Endothelial cell of umbilical vein (primary cell): ENCODE results near the gene NDUFS5. TPM values are rescaled to one million over a fixed set of nuclear protein-coding genes. Genes with fewer than 3 reads are reported as not detected.

Experiments
- BruUV-seq: library from RNA; stranded (reverse); fragments of 400-500 nt; replicated peaks from 2 replicates; lab custom pipeline; 2021; lab: Mats Ljungman, UMichigan
- CTCF ChIA-PET: fragments of 300-600, 350-600 bp; sonication (Branson Sonifier 250); formaldehyde crosslinking; loops from one replicate; lab custom pipeline; 2021; ENCODE audit warnings: antibody characterized with exemption, inconsistent platforms; lab: Charles Lee
- POLR2A ChIA-PET: fragments of 300-600, 350-600 bp; sonication (Branson Sonifier 250); formaldehyde crosslinking; loops from one replicate; lab custom pipeline; 2021; ENCODE audit warnings: antibody characterized with exemption, inconsistent platforms; lab: Charles Lee
- DNase-seq: peaks from one replicate; pipeline ENCODE4 v3.0.0-alpha.2; 2011; ENCODE audit warnings: low read depth, low spot score
- FAIRE-seq: peaks from 2 replicates; lab custom pipeline; 2011; peaks lifted over from hg19 to GRCh38; lab: Jason Lieb, UNC
- H2AFZ ChIP-seq: 2 replicates; pipeline ENCODE4 v1.6.0; 2012; ENCODE audit warnings: low read depth, low read length, control low read depth, inconsistent platforms
- H3K27ac ChIP-seq: 2 replicates; pipeline ENCODE4 v1.5.1; 2011; ENCODE audit warnings: low read depth, mild to moderate bottlenecking, control low read depth, low read length, moderate library complexity; ENCODE audit not compliant: insufficient read depth
- H3K27me3 ChIP-seq, 2 experiments: 2 replicates each; pipeline versions ENCODE4 v1.6.0 to v1.6.1; 2011; ENCODE audit warnings: low read length in 2 of 2, mixed read lengths in 1 of 2; ENCODE audit not compliant: control insufficient read depth in 2 of 2, insufficient read depth in 2 of 2
- H3K36me3 ChIP-seq, 2 experiments: 2 replicates in 1 of 2; 3 replicates in 1 of 2; pipeline ENCODE4 v1.5.1; 2011; ENCODE audit warnings: low read length in 2 of 2, mild to moderate bottlenecking in 1 of 2, moderate library complexity in 1 of 2; ENCODE audit not compliant: control insufficient read depth in 2 of 2, insufficient read depth in 2 of 2; ENCODE audit errors: extremely low read depth in 1 of 2
- H3K4me1 ChIP-seq: 3 replicates; pipeline ENCODE4 v1.5.1; 2011; ENCODE audit warnings: mild to moderate bottlenecking, low read length; ENCODE audit not compliant: control insufficient read depth, insufficient read depth; ENCODE audit errors: extremely low read depth
- H3K4me2 ChIP-seq: 2 replicates; pipeline ENCODE4 v1.6.1; 2011; ENCODE audit warnings: low read length, control low read depth, mixed read lengths; ENCODE audit not compliant: insufficient read depth
- H3K4me3 ChIP-seq, 3 experiments: fragments of 200-600 bp in 1 of 3; sonication (generic), shearing (Covaris generic) in 1 of 3; replicated peaks in 1 of 3; 2 replicates each; pipeline ENCODE4 v1.5.1; 2011 to 2016; ENCODE audit warnings: control low read depth in 3 of 3, low read length in 3 of 3, mild to moderate bottlenecking in 2 of 3, inconsistent platforms in 1 of 3, low read depth in 1 of 3, moderate library complexity in 1 of 3; ENCODE audit not compliant: insufficient read depth in 1 of 3
- H3K79me2 ChIP-seq: 2 replicates; pipeline ENCODE4 v1.6.0; 2012; ENCODE audit warnings: low read length, inconsistent platforms; ENCODE audit not compliant: control insufficient read depth, insufficient read depth
- H3K9ac ChIP-seq: replicated peaks from 2 replicates; pipeline ENCODE3; 2011; ENCODE audit warnings: low read length, control low read depth; ENCODE audit not compliant: insufficient read depth; ENCODE audit errors: extremely low read depth
- H3K9me1 ChIP-seq: replicated peaks from 3 replicates; pipeline ENCODE4 v1.6.0; 2011; ENCODE audit warnings: mild to moderate bottlenecking, low read length; ENCODE audit not compliant: control insufficient read depth, insufficient read depth; ENCODE audit errors: extremely low read depth
- H3K9me3 ChIP-seq: replicated peaks from 2 replicates; pipeline ENCODE4 v1.5.1; 2012; ENCODE audit warnings: low read length, inconsistent platforms; ENCODE audit not compliant: control insufficient read depth, insufficient read depth
- H4K20me1 ChIP-seq: replicated peaks from 2 replicates; pipeline ENCODE3; 2011; ENCODE audit warnings: mild to moderate bottlenecking, low read length; ENCODE audit not compliant: control insufficient read depth, insufficient read depth; ENCODE audit errors: extremely low read depth
- EZH2 ChIP-seq: IDR thresholded peaks from 2 replicates; pipeline ENCODE4 v1.6.1; 2012; ENCODE audit warnings: borderline replicate concordance, low read depth, mild to moderate bottlenecking, moderate library complexity, low read length, inconsistent platforms; ENCODE audit not compliant: severe bottlenecking
- FOS ChIP-seq: IDR thresholded peaks from 2 replicates; pipeline ENCODE4 v1.6.1; 2011; ENCODE audit warnings: mild to moderate bottlenecking, low read length, moderate library complexity, borderline replicate concordance; ENCODE audit not compliant: insufficient read depth
- GATA2 ChIP-seq: IDR thresholded peaks from 2 replicates; pipeline ENCODE4 v1.7.0; 2011; ENCODE audit warnings: low read depth, mild to moderate bottlenecking, moderate library complexity, mixed read lengths, low read length; ENCODE audit not compliant: insufficient read length, insufficient read depth
- JUN ChIP-seq: IDR thresholded peaks from 2 replicates; pipeline ENCODE4 v1.6.1; 2011; ENCODE audit warnings: borderline replicate concordance, low read depth; ENCODE audit not compliant: insufficient read length, insufficient read depth
- MYC ChIP-seq: IDR thresholded peaks from one replicate; pipeline ENCODE4 v1.6.1; 2011; ENCODE audit warnings: mild to moderate bottlenecking, low read depth, low read length
- POLR2A ChIP-seq: IDR thresholded peaks from 2 replicates; pipeline ENCODE4 v1.6.1; 2012; ENCODE audit warnings: low read depth, mild to moderate bottlenecking, control low read depth, low read length
- POLR2AphosphoS5 ChIP-seq: IDR thresholded peaks from 2 replicates; pipeline ENCODE4 v1.6.1; 2012; ENCODE audit warnings: low read depth, mild to moderate bottlenecking, control low read depth, low read length, moderate library complexity; ENCODE audit not compliant: insufficient read depth
- dilution Hi-C: fragments of 300-500 bp; cut with MboI; formaldehyde crosslinking; loops from one replicate; pipeline ENCODE4 v1.15.0; 2019; ENCODE audit warnings: low sequenced_read_pairs; ENCODE audit not compliant: extremely low pct_ligation_motif_present
- intact Hi-C: fragments of 100-400 bp; cut with micrococcal nuclease; formaldehyde crosslinking; loops from one replicate; pipeline ENCODE4 v1.10.0; 2022
- polyA plus RNA-seq, 4 experiments: library from polyadenylated mRNA; depleted of rRNA in 3 of 4; stranded (reverse) in 3 of 4; unstranded in 1 of 4; fragments of >200 nt; gene quantifications; 2 replicates each; pipeline versions ENCODE4 v1.2.1 to v1.2.3, GENCODE V29; 2011 to 2012; ENCODE audit warnings: missing spikeins in 1 of 4
- total RNA-seq: library from RNA; stranded (reverse); gene quantifications from 2 replicates; pipeline ENCODE4 v1.2.3, GENCODE V29; 2021
- TF ChIP-seq, protein P1 (sequence below): IDR thresholded peaks from 2 replicates; pipeline ENCODE4 v1.6.1; 2011; ENCODE audit not compliant: insufficient read depth, insufficient read length
- TF ChIP-seq, protein P2 (sequence below), 2 donors: IDR thresholded peaks; 1 replicate in 1 of 2; 2 replicates in 1 of 2; pipeline ENCODE4 v1.5.1; 2011; ENCODE audit warnings: low read length in 2 of 2, mild to moderate bottlenecking in 2 of 2, moderate library complexity in 2 of 2, control low read depth in 1 of 2, inconsistent platforms in 1 of 2, low read depth in 1 of 2; ENCODE audit not compliant: insufficient read depth in 1 of 2; ENCODE audit errors: extremely low read depth in 1 of 2

The NDUFS5 gene
- total and polyA plus RNA-seq, 2 donors (not counting 3 experiments of a cell fraction or from before 2014, with no cell fraction given), result 327 to 710 TPM

DNA sequence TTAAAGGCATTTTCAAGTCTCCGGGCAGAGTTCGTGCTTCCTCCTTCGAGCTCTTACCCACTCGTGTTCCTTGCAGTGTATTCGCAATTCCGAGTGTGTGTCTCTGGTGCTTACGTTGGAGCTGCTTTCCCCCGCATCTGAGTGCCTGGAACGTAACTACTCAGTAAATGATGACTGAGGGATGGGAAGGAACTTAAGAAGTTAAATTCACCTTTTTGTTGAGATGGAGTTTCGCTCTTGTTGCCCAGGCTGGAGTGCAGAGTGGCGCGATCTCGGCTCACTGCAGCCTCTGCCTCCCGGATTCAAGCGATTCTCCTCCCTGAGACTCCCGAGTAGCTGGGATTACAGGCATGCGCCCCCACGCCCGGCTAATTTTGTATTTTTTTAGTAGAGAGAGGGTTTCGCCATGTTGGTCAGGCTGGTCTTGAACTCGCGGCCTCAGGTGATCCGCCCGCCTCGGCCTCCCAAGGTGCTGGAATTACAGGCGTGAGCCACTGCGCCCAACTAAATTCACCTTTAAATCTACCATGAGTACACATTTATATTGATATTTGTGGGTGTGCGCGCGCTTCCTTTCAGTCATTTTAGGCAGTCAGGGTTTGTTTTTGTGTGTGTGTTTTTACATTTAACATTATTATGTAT is 837 bp downstream of the NDUFS5 start:
- DNase-seq (no peak), FAIRE-seq (peak; percentile 42)
- no peak for TF ChIP-seq GATA2
- no peak for TF ChIP-seq JUN
- no peak for TF ChIP-seq MYC
- TF ChIP-seq POLR2A, result no peak
- no peak for TF ChIP-seq EZH2
- TF ChIP-seq, protein P1, sequence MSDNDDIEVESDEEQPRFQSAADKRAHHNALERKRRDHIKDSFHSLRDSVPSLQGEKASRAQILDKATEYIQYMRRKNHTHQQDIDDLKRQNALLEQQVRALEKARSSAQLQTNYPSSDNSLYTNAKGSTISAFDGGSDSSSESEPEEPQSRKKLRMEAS, result no peak
- no peak for TF ChIP-seq POLR2AphosphoS5
- no peak for TF ChIP-seq FOS
- TF ChIP-seq, protein P2, sequence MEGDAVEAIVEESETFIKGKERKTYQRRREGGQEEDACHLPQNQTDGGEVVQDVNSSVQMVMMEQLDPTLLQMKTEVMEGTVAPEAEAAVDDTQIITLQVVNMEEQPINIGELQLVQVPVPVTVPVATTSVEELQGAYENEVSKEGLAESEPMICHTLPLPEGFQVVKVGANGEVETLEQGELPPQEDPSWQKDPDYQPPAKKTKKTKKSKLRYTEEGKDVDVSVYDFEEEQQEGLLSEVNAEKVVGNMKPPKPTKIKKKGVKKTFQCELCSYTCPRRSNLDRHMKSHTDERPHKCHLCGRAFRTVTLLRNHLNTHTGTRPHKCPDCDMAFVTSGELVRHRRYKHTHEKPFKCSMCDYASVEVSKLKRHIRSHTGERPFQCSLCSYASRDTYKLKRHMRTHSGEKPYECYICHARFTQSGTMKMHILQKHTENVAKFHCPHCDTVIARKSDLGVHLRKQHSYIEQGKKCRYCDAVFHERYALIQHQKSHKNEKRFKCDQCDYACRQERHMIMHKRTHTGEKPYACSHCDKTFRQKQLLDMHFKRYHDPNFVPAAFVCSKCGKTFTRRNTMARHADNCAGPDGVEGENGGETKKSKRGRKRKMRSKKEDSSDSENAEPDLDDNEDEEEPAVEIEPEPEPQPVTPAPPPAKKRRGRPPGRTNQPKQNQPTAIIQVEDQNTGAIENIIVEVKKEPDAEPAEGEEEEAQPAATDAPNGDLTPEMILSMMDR (IDR thresholded peaks at IDR 0.05; ENCODE audit: extremely low read depth in 1 of 2, insufficient read depth in 1 of 2, low read depth in 1 of 2, low read length in 2 of 2), result no peak
- Histone ChIP-seq H3K9me3 (no peaks in the 10 kb centered on the region), H3K4me1 (peaks cover 7% of the 10 kb centered on the region), H3K27ac (peak overlapping the region; percentile 89), H3K79me2 (peaks cover 31% of the 10 kb centered on the region), H3K27me3 (no peaks in the 10 kb centered on the region), H3K9ac (peak overlapping the region; percentile 98), H3K9me1 (no peaks in the 10 kb centered on the region), H3K36me3 (peaks cover 4 to 6% of the 10 kb centered on the region in 2 experiments), H4K20me1 (no peaks in the 10 kb centered on the region), H2AFZ (peak overlapping the region; percentile 47), H3K4me3 (peak overlapping the region; percentile 45 to 86 (median 60)), H3K4me2 (peak overlapping the region; percentile 31)
- ChIA-PET CTCF (interaction anchor here (0.6 to 2.4 kb wide), 14 partner anchors 9 to 584 kb away, joined by 3 to 26 read pairs (median 3); no protein-coding TSS in a partner anchor), POLR2A (interaction anchor here (1.1 to 1.2 kb wide), 2 partner anchors 17 to 154 kb away, joined by 3 read pairs; partner anchors contain the start of gene MYCBP)
- dilution Hi-C loops (no loop called here), intact Hi-C loops (loop anchor here (1.0 kb wide), 3 partner anchors 20 to 168 kb away; partner anchors contain the start of genes AKIRIN1 and RRAGC)
- BruUV-seq, result no TSS peak
